Retina (tissue), 1 donor: ENCODE measurements around the gene AK1.
A peak's percentile ranks its signal among the peaks of the same experiment; 100 is the strongest.
"Not testable (repeated sequence)": the region's sequence is repeated elsewhere in the genome, so short reads cannot be mapped to it uniquely, and the experiment has no call there.

Experiments used
- DNase-seq: peaks from one replicate; pipeline ENCODE4 v3.0.0-alpha.2; 2016

Gene AK1

GRCh38 chr9:127881715-127882114 is 4.2 kb upstream of the AK1 start:
- not testable (repeated sequence) for DNase-seq

GRCh38 chr9:127880143-127880542 is 2.7 kb upstream of the AK1 start:
- DNase-seq, result no peak

- no peak for DNase-seq
These were observed 1.3 kb upstream of the AK1 start for GRCh38 chr9:127878652-127879390.

GRCh38 chr9:127878001-127878651 is 651 bp upstream of the AK1 start:
- DNase-seq, result no peak

- peak; percentile 63 for DNase-seq
These were observed 512 bp downstream of the AK1 start for GRCh38 chr9:127876764-127877562.

GRCh38 chr9:127876026-127876763 is 1.3 kb downstream of the AK1 start:
- no peak for DNase-seq

- no peak for DNase-seq
These were observed 2.0 kb downstream of the AK1 start for GRCh38 chr9:127875306-127875966.

GRCh38 chr9:127874301-127875221 is 2.9 kb downstream of the AK1 start:
- DNase-seq, result no peak

- DNase-seq, result no peak
These were observed 3.6 kb downstream of the AK1 start for GRCh38 chr9:127873886-127874285.

- DNase-seq, result peak; percentile 84
These were observed 4.2 kb downstream of the AK1 start for GRCh38 chr9:127873223-127873691.

- no peak for DNase-seq
These were observed 4.9 kb downstream of the AK1 start for GRCh38 chr9:127872369-127873222.

GRCh38 chr9:127871531-127871930 is 5.9 kb downstream of the AK1 start:
- DNase-seq, result no peak

GRCh38 chr9:127870887-127871286 is 6.6 kb downstream of the AK1 start:
- no peak for DNase-seq

GRCh38 chr9:127870153-127870491 is 7.4 kb downstream of the AK1 start:
- not testable (repeated sequence) for DNase-seq

- DNase-seq, result peak; percentile 84
These were observed 7.9 kb downstream of the AK1 start for GRCh38 chr9:127869310-127870152.

- DNase-seq, result no peak
These were observed 9.1 kb downstream of the AK1 start for GRCh38 chr9:127868278-127868902.

GRCh38 chr9:127867356-127868277 is 9.9 kb downstream of the AK1 start:
- DNase-seq, result no peak

- no peak for DNase-seq
These were observed 10.9 kb downstream of the AK1 start for GRCh38 chr9:127866535-127866934.
